GM12873 (cell line): ENCODE results near the gene OR51E2.

Experiments used
- CTCF ChIP-seq: IDR thresholded peaks from 2 replicates; pipeline ENCODE4 v1.5.1; 2012; ENCODE audit warnings: low read depth, mild to moderate bottlenecking, moderate library complexity, low read length, control low read depth; ENCODE audit not compliant: insufficient read depth; ENCODE audit errors: missing control alignments

OR51E2 gene

GRCh38 chr11:4643076-4643475 is 54.6 kb downstream of the OR51E2 start:
- no peak for TF ChIP-seq CTCF

DNA sequence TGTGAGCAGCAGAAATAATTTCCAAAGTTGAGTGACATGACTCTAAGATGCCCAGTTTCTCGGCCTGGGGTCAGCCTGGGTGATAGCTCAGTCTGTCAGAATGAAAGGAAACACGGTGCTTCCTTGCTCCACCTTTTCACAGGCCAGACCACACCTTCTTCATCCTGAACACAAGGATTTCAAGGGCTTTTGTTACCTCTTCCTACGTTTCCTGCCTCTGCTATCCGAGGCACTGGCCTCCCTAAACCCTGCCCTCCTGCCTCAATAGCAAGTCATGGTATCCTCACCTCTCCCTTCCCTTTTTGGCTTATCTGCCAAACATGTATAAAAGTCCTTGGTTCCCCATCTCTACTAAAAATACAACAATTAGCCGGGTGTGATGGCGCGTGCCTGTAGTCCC is 55.6 kb downstream of the OR51E2 start:
- no peak for TF ChIP-seq CTCF

DNA sequence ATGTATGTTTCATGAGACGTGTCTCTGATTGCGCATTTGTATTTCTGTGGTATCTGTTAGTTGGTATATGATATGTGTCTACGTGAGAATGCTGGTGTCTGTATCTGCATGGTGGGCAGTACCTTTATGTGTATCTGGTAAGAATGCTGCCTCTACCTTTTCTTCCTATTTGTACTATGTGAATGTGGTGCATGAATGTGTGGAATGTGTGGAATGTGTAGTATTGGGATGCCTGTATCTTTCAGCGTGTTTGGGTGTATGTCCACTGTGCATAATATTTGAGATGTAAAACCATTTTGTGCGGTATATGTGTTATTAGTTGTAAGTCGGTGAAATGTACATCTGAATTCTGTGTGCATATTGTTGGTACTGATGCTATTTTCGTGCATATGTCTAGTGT is 56.2 kb downstream of the OR51E2 start:
- no peak for TF ChIP-seq CTCF

DNA sequence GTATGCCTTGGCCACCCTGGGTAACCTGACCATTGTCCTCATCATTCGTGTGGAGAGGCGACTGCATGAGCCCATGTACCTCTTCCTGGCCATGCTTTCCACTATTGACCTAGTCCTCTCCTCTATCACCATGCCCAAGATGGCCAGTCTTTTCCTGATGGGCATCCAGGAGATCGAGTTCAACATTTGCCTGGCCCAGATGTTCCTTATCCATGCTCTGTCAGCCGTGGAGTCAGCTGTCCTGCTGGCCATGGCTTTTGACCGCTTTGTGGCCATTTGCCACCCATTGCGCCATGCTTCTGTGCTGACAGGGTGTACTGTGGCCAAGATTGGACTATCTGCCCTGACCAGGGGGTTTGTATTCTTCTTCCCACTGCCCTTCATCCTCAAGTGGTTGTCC is 57.7 kb downstream of the OR51E2 start:
- no peak for TF ChIP-seq CTCF

DNA sequence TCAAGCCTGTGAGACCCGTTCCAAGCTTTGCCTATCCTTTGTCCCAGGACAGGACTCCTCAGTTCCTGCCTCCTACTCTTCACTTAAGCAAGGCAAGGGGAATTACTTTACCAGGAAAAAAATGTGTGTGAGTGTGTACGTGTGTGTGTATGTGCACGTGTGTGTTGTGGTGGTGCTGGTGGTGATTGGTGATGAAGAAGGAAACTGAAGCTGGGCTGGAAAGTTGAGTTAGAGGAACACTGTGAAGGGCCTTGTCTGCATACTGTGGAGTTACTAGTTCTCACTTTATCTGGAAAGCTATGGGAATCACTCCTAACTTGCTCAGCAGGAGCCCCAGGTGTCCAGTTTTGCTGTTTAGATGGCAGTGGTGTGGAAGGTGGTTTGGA is 60.0 kb downstream of the OR51E2 start:
- no peak for TF ChIP-seq CTCF

- TF ChIP-seq CTCF, result peak; percentile 99
These were observed 60.5 kb downstream of the OR51E2 start, which contains the start of gene OR51D1 for GRCh38 chr11:4636962-4637661. TSS of gene OR51D1 (plus strand) at chr11:4637477. CDS start at chr11:4639791, 2,314 bp downstream.

DNA sequence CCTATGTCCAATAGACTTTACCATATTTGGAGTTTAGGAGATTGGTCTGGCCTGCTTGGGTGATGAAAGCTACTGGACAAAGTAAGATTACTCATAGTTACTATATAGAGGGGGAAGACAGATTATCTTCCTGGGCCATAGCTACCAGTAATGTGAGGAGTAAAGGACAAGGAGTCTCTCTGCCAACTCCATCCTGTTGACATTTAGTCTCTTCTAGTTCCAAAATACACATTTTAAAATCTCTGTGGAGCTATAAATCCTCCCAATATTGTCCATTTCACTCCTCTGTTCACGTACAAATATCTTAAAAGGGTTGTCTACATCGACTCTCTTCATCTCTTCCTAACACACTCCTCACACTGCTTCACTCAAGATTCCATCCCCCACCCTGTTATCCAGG is 61.5 kb downstream of the OR51E2 start:
- TF ChIP-seq CTCF, result no peak
